HG03039 (cell line): Measurements from ENCODE around the gene RPL18.
"Not testable (repeated sequence)": the region's sequence is repeated elsewhere in the genome, so short reads cannot be mapped to it uniquely, and the experiment has no call there.

ENCODE experiments used
- ATAC-seq: cut with Tn5 transposase; IDR thresholded peaks from one replicate; pipeline ENCODE4 v1.9.1; 2021; ENCODE audit warnings: mild to moderate bottlenecking, moderate library complexity; ENCODE audit not compliant: unreplicated experiment

RPL18 gene

GRCh38 chr19:48618916-48619691, at the start of gene RPL18, which contains the start of gene SPHK2:
TSS of gene RPL18 (minus strand) at chr19:48619178. CDS start at chr19:48619143, 35 bp downstream.
TSS of gene SPHK2 (plus strand) at chr19:48619506. CDS start at chr19:48620515, 1,009 bp downstream.
- ATAC-seq, result peak; percentile 72

GRCh38 chr19:48668761-48669160, 49.8 kb upstream of the RPL18 start:
- ATAC-seq, result no peak

- no peak for ATAC-seq
These were observed 49.4 kb upstream of the RPL18 start for GRCh38 chr19:48668332-48668731.

- no peak for ATAC-seq
These were observed 46.8 kb upstream of the RPL18 start for GRCh38 chr19:48665786-48666185.

- ATAC-seq, result no peak
These were observed 45.5 kb upstream of the RPL18 start for GRCh38 chr19:48664476-48664875.

GRCh38 chr19:48663667-48664066, 44.7 kb upstream of the RPL18 start:
- no peak for ATAC-seq

GRCh38 chr19:48661711-48662090, 42.7 kb upstream of the RPL18 start:
- no peak for ATAC-seq

GRCh38 chr19:48660852-48661710, 42.1 kb upstream of the RPL18 start:
- ATAC-seq, result no peak

GRCh38 chr19:48659768-48660167, 40.8 kb upstream of the RPL18 start:
- no peak for ATAC-seq

- no peak for ATAC-seq
These were observed 39.5 kb upstream of the RPL18 start for GRCh38 chr19:48658483-48658882.

- ATAC-seq, result not testable (repeated sequence)
These were observed 38.9 kb upstream of the RPL18 start for GRCh38 chr19:48657828-48658227.

- no peak for ATAC-seq
These were observed 38.0 kb upstream of the RPL18 start for GRCh38 chr19:48656840-48657474.

- no peak for ATAC-seq
These were observed 35.5 kb upstream of the RPL18 start for GRCh38 chr19:48654299-48655059.

GRCh38 chr19:48651683-48652048, 32.7 kb upstream of the RPL18 start:
- ATAC-seq, result no peak

- no peak for ATAC-seq
These were observed 32.1 kb upstream of the RPL18 start for GRCh38 chr19:48650974-48651682.

- ATAC-seq, result no peak
These were observed 29.2 kb upstream of the RPL18 start for GRCh38 chr19:48648134-48648533.

GRCh38 chr19:48646722-48647216, 27.8 kb upstream of the RPL18 start:
- no peak for ATAC-seq

- ATAC-seq, result peak; percentile 81
These were observed 27.2 kb upstream of the RPL18 start, which contains the start of gene CA11 for GRCh38 chr19:48646001-48646721. TSS of gene CA11 (minus strand) at chr19:48646187. CDS start at chr19:48645632, 555 bp downstream.

GRCh38 chr19:48645620-48646000, 26.6 kb upstream of the RPL18 start:
- ATAC-seq, result no peak
